Measurements from ENCODE around the gene CDH4. TPM values are rescaled to one million over a fixed set of nuclear protein-coding genes. Genes with fewer than 3 reads are reported as not detected.

Gene CDH4
- total and polyA plus RNA-seq, 2 of the 8 experiments (the other 6 are each of a cell fraction or from before 2014, with no cell fraction given) = 4.3 to 7.9 TPM

- CTCF ChIA-PET (ENCODE audit: partially characterized antibody) = interaction anchor here (0.6 to 1.4 kb wide), 4 partner anchors 9 to 118 kb away, joined by 3 to 4 read pairs (median 3); no protein-coding TSS in a partner anchor
- Histone ChIP-seq H3K4me3 (ENCODE audit: extremely low read depth in 1 of 4, insufficient read depth in 2 of 4, low read depth in 3 of 4, low read length in 4 of 4) (no peak overlapping the region), H4K8ac (ENCODE audit: extremely low read depth, insufficient read depth, low read length) (no peak overlapping the region), H3K79me2 (ENCODE audit: control insufficient read depth in 1 of 2, insufficient read depth in 2 of 2, low read length in 2 of 2) (no peaks in the 10 kb centered on the region; a peak in 1 of 4 replicates), H3K9ac (replicated peaks in 1 of 4; ENCODE audit: extremely low read depth in 1 of 4, low read depth in 3 of 4, low read length in 3 of 4) (no peak overlapping the region), H4K5ac (ENCODE audit: insufficient read length, low read depth, low read length) (no peak overlapping the region), H3K14ac (ENCODE audit: insufficient read length) (no peak overlapping the region), H3K4me1 (replicated peaks in 1 of 4; ENCODE audit: control insufficient read depth in 3 of 4, insufficient read depth in 4 of 4, low read length in 3 of 4) (peaks cover 10 to 54% (median 26%) of the 10 kb centered on the region in 4 experiments), H3K23ac (ENCODE audit: insufficient read length) (no peak overlapping the region), H3K27ac (ENCODE audit: low read depth, low read length) (no peak overlapping the region), H2BK20ac (ENCODE audit: low read length) (peak overlapping the region; percentile 44; the same call in 1 of the 2 replicates), H2BK120ac (replicated peaks; ENCODE audit: low read depth, low read length) (no peak overlapping the region), H3K79me1 (ENCODE audit: low read depth, low read length) (no peaks in the 10 kb centered on the region), H4K91ac (replicated peaks; ENCODE audit: insufficient read length, low read length) (peak overlapping the region; percentile 22), H3K9me3 (ENCODE audit: insufficient read depth in 2 of 2, low read depth in 1 of 2, low read length in 1 of 2) (no peaks in the 10 kb centered on the region), H2BK12ac (ENCODE audit: low read depth, low read length) (peak overlapping the region; percentile 56; the same call in 1 of the 2 replicates), H2AK5ac (ENCODE audit: low read depth, low read length) (no peak overlapping the region), H3K27me3 (replicated peaks in 1 of 4; ENCODE audit: control insufficient read depth in 3 of 4, extremely low read depth in 1 of 4, insufficient read depth in 3 of 4, low read length in 3 of 4) (no peaks in the 10 kb centered on the region), H3K18ac (ENCODE audit: extremely low read depth, low read length) (no peak overlapping the region), H3K23me2 (ENCODE audit: low read depth, low read length) (no peaks in the 10 kb centered on the region; the same call in none of the 2 replicates), H2BK15ac (ENCODE audit: low read length) (peak overlapping the region; percentile 19; the same call in 1 of the 2 replicates), H3K4ac (replicated peaks; ENCODE audit: insufficient read length, low read depth, low read length) (no peak overlapping the region), H3K4me2 (ENCODE audit: insufficient read depth in 1 of 2, low read depth in 2 of 2, low read length in 2 of 2) (no peak overlapping the region), H3K56ac (replicated peaks; ENCODE audit: insufficient read length, low read depth, low read length) (no peak overlapping the region), H4K20me1 (replicated peaks in 1 of 2; ENCODE audit: control insufficient read depth in 1 of 2, insufficient read depth in 2 of 2, low read length in 2 of 2) (no peaks in the 10 kb centered on the region), H2BK5ac (ENCODE audit: low read depth, low read length) (peak overlapping the region; percentile 73; the same call in 1 of the 2 replicates), H2AFZ (ENCODE audit: low read length) (no peak overlapping the region), H3K36me3 (ENCODE audit: control insufficient read depth in 2 of 4, insufficient read depth in 4 of 4, low read length in 3 of 4) (no peaks in the 10 kb centered on the region)
- POLR2A ChIA-PET (ENCODE audit: partially characterized antibody) = no interaction called here
- 82% methylated on average over 13 of the region's 13 CpGs; no CpG with 5 or more reads in 1 of the 2 experiments for WGBS, 2 experiments (ENCODE audit: extremely low coverage in 1 of 2, insufficient coverage in 1 of 2, insufficient read length in 1 of 2, insufficient replicate concordance in 2 of 2, low coverage in 1 of 2, low lambda C conversion rate in 2 of 2, missing lambda C conversion rate in 1 of 2)
- FAIRE-seq = no peak
- DNase-seq (ENCODE audit: low read depth in 1 of 2, low spot score in 2 of 2) = no peak
- TF ChIP-seq ZNF274 (IDR thresholded peaks at IDR 0.05; ENCODE audit: borderline replicate concordance, extremely low read depth, low read length) = no peak
- no peak for TF ChIP-seq TBP (IDR thresholded peaks at IDR 0.05; ENCODE audit: low read depth, low read length)
- no peak for TF ChIP-seq KDM4A (IDR thresholded peaks at IDR 0.05; ENCODE audit: low read depth, low read length, severe bottlenecking)
- TF ChIP-seq CBX8 (IDR thresholded peaks at IDR 0.05; ENCODE audit: borderline replicate concordance, low read depth, low read length) = no peak
- TF ChIP-seq, protein P1, sequence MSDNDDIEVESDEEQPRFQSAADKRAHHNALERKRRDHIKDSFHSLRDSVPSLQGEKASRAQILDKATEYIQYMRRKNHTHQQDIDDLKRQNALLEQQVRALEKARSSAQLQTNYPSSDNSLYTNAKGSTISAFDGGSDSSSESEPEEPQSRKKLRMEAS (IDR thresholded peaks at IDR 0.05) = no peak
- no peak for TF ChIP-seq TAF7 (optimal IDR thresholded peaks at IDR 0.05; ENCODE audit: borderline replicate concordance, low read depth, low read length)
- no peak for TF ChIP-seq PHF8 (conservative IDR thresholded peaks at IDR 0.05; ENCODE audit: low read depth, low read length)
- no peak for TF ChIP-seq JUND (IDR thresholded peaks at IDR 0.05; ENCODE audit: low read length)
- no peak for TF ChIP-seq EZH2 (IDR thresholded peaks at IDR 0.05; ENCODE audit: low read depth, low read length, severe bottlenecking)
- no peak for TF ChIP-seq HDAC2 (IDR thresholded peaks at IDR 0.05; ENCODE audit: borderline replicate concordance in 1 of 2, low read depth in 2 of 2, low read length in 2 of 2)
- TF ChIP-seq RFX5 (IDR thresholded peaks at IDR 0.05; ENCODE audit: borderline replicate concordance, low read depth, low read length) = no peak
- TF ChIP-seq POU5F1 (IDR thresholded peaks at IDR 0.05; ENCODE audit: low read depth, low read length) = no peak
These were observed 190.1 kb downstream of the CDH4 start for GRCh38 chr20:61442075-61442670.

Measured in H1 (cell line).